HG02885 (cell line): ENCODE measurements around the gene BIRC5.
"Not testable (repeated sequence)": the region's sequence is repeated elsewhere in the genome, so short reads cannot be mapped to it uniquely, and the experiment has no call there.

Experiments
- ATAC-seq: cut with Tn5 transposase; IDR thresholded peaks from one replicate; pipeline ENCODE4 v1.9.1; 2021; ENCODE audit warnings: mild to moderate bottlenecking; ENCODE audit not compliant: unreplicated experiment, poor library complexity

The BIRC5 gene

GRCh38 chr17:78237401-78238012 lies 23.5 kb downstream of the BIRC5 start:
- ATAC-seq, result no peak

DNA sequence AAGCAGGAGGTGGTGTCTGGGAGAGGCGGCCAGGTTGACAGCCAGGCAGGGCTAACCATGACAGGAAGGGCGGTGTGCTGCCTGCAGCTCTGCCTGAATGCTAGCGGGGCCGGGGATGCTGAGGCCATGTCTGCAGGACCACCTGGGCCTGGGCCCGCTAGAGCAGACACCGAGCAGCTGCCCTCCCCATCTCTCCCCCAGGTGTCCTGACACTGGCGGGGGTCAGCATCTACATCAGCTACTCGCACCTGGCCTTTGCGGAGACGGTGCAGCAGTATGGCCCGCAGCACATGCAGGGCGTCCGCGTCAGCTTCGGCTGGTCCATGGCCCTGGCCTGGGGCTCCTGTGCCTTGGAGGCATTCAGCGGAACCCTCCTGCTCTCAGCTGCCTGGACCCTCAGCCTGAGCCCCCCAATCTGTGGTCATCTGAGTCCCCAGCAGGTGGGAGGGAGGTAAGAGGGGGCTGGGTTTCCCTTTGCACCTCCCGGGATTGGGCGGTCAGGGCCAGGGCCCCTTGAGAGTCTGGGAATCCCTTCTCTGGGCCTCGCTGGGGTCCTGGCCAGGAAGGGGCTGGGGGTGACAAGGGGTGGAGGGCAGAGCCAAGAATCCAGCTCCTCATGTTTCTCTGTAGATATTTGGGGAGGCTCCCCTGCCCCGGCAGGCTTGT lies 24.9 kb downstream of the BIRC5 start:
- no peak for ATAC-seq

DNA sequence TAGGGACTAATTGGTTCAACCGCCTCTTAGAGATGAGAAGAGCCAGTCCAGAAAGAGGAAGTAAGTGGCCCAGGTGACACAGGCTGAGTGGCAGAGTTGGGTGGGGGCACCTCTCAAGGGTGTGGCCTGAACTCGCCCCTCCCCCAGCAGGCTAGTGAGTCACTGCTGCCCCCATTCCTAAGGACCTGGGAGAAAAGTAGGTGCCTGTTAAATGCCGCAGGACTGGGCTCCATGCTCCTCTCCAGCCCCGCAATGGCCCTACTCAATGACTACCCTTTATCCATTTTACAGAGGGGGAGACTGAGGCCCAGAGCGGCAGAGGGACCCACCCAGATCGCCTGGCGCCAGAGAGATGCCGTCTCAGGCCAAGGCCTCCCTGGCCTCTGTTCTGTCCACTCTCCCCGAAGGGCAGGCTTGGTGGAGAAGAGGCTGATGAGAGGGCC lies 25.5 kb downstream of the BIRC5 start:
- ATAC-seq, result no peak

- no peak for ATAC-seq
Observed at GRCh38 chr17:78240012-78240655, 26.1 kb downstream of the BIRC5 start.

GRCh38 chr17:78240839-78241238 lies 26.8 kb downstream of the BIRC5 start:
- no peak for ATAC-seq

- ATAC-seq, result no peak
Observed at GRCh38 chr17:78241277-78242023, 27.4 kb downstream of the BIRC5 start.

GRCh38 chr17:78242024-78242742 lies 28.1 kb downstream of the BIRC5 start:
- no peak for ATAC-seq

DNA sequence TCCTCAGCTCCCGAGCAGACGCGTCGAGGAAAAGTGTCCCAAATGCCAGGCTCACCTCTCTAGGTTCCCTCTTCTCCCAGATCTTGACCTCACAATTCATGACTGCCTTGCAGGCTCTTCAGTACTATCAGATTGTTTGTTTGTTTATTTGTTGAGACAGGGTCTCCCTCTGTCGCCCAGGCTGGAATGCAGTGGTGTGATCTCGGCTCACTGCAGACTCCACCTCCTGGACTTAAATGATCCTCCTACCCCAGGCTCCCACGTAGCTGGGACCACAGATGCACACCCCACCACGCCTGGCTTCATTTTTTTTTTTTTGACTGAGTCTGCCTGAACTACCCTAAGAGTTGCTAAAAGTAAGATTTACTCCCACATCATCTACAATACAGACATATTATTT lies 33.3 kb downstream of the BIRC5 start:
- ATAC-seq, result no peak

DNA sequence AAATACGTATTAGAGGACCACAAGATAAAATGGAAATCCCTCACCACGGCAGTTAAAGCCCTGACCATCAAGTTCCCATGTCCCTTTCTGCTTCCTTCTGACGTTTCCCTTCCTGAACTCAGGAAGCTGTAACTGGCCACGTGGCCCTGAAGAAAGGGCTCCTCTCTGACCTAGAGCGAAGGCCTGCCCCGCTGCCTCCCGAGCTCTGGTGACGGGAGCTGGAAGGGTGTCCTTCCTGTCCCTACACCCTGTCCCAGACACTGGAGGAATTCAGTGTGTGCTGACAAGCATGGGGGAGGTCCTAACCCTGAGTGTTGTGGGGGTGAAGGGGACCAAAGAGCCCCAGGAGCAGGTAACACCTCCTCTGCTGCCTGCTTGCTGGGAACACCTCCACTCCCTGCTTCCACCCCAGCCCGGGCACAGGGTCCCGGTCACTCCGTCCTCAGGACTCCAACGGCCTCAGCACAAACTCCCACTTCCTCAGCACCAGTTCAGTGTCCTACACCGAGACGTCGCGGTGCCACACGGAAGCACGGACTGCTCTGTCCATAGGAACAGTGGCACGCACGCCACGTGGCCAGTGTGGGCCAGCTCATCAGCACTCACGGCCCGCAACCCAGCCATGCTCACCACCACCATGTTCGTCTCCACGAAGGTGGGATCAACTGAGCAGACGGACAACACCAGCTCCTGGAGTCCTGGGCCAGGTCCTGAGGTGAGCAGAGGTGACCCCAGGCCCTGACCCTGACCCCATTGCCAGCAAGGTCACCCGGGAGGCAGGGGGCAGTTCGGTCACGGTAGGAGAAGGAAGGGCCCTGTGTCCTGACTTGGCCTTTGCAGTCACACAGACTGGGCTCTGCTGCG lies 34.2 kb downstream of the BIRC5 start:
- no peak for ATAC-seq

GRCh38 chr17:78249074-78249817 lies 35.2 kb downstream of the BIRC5 start:
- ATAC-seq, result no peak

DNA sequence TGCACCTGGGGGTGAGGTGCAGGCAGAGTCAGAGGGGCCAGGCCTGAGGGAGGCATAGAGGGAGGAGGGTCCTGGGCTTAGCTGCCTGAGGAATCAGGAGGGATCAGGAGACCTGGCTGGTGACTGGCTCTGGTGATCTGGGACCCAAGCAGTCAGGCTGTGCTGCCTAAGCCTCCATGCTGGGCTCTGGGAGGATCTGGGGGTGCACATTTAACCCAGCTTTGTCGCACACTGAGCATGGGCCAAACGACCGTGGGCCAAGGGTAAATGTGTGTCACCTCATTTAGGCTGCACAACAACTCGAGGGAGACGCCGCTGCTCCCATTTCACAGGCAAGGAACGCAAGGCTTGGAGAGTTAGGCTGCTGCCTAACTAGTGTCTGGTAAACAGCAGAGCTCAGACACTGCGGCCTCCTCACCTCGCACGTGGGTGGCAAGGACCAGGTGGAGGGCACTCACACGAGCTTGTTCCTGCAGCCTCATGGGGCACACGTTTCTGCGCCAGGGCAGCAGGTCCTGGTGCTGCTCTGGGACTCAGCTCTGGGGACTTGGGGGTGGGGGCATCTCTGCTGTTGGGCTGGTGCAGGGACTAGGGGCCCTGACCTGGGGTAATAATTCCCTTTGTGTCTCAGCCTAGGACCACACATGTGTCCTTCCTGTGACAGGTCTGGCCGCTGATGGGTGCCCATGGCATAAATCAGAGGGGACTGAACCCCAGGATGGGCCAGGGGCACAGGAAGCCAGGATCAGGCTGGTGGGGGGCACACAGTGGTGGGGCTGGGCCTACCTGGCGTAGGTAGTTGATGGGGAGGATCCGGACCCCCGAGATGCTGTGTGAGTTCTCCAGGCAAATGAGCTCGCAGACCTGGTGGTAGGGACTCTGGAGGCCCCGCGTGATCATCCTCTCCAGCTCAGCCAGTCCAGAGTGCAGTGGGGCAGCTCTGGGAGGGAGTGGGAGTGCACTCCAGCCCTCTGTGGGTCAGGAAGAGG lies 36.1 kb downstream of the BIRC5 start:
- ATAC-seq, result no peak

DNA sequence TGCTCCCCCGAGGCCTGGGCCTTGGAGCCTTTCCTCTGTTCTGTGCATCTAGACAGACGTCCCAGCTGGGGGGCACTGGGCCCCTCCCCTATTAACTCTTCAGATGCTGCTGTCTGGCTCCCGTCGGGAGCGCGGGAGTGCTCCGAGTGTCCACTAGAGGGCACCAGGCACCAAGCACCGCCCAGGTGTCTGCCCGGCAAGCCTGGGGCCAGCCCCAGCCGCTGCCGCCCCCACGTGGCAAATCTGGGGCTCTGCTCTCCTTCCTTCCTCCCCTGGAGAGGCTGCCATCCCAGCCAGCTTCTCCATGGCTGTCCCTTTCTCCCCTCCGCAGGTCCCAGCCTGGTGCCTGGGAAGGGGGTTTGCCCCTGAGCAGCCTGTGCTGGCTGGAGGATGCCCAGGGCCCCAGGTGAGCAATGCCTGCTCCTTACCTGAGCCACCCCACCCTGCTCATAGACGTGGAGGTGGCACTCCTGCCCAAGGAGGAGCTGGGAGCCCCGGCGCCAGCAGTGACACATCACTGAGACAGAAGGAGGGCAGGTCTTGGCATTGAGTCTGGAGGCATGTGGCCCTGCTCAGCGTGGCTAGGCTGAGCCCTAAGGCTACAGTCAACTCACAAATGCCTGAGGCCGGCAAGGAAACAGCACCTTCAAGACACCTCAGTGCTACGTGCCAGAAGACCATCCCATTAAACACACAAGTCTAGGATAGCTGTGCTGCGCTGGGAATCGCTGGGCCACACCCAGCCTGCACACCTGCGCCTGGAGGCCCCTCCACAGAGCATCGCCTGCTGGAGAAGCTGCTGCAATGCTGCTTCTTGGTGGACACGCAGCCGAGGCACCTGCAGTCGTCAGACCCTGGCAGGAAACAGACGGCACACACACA lies 37.1 kb downstream of the BIRC5 start:
- ATAC-seq, result peak; percentile 64

DNA sequence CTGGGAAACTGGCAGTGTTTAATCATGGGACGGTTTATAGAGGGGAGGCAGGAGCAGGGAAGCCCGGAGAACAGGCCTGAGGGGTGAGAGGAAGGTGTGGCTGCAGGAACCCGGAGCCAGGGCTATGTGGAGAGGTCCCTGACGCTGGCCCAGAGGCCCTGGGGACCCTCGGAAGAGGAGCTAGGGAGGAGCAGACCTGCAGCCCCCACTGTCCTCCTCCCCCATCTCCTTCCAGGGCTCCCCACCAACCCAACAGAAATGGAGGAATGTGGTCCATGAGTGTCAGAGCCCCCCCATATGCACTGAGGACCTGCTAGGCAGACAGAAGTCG lies 37.7 kb downstream of the BIRC5 start:
- no peak for ATAC-seq

- ATAC-seq, result no peak
Observed at GRCh38 chr17:78252111-78252634, 38.1 kb downstream of the BIRC5 start.

DNA sequence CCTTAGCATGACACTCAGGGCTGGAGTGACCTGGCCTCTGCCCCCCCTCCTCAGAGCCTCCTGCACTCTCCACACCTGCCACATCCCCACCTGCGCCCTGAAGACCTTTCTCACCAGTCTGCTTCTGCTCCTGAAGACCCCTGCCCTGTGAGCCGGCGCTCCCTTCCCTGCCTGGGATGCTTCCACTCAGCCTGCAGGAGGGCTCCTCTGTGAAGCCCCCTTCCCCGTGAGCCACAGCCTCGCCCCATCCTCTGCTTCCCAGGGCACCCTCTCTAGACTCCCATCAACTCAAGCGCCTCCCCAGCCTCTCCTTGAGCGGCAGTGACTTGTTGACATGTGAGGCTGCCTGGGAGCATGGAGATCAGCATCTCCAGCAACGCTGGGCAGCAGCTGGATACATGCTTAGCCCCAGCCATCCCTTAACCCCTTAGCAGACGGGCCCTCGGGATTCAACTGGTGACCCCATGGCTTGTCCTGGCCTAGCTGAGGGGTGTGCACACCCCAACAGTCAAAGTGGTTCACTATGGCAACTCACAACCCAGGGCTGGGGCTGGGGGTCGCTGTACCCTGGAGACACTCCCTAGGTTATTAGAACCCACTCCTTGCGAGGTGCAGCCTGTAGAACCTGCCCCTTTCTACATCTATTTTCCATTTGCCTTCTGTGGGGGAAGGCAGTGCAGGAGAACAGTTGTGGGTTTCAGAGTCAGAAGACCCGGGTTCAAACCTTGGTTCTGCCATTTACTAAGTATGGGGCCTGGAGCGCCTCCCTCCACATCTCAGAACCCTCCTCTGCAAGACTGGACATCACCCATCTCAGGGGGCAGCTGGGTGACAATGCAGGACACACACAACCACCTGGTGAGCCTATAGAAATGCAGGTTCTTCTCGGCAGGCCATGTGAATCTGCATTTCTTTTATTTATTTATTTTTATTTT lies 38.9 kb downstream of the BIRC5 start:
- ATAC-seq, result no peak

DNA sequence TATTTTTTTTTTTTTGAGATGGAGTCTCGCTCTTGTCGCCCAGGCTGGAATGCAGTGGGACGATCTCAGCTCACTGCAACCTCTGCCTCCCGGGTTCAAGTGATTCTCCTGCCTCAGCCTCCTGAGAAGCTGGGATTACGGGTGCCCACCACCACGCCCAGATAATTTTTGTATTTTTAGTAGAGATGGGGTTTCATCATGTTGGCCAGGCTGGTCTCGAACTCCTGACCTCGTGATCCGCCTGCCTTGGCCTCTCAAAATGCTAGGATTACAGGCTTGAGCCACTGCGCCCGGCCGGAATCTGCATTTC lies 39.5 kb downstream of the BIRC5 start:
- ATAC-seq, result not testable (repeated sequence)
